Thoracic aorta (tissue), 2 donors: ENCODE data around the gene RAPGEF3. TPM values are rescaled to one million over a fixed set of nuclear protein-coding genes. Genes with fewer than 3 reads are reported as not detected.

Experiments
- ATAC-seq: fragments of 150-250 bp; one replicate; pipeline ENCODE4 v1.8.0; 2017; ENCODE audit warnings: low read depth; ENCODE audit not compliant: insufficient number of reproducible peaks, low FRiP score
- DNase-seq: peaks from one replicate; pipeline ENCODE4 v3.0.0-alpha.2; 2020; ENCODE audit warnings: low spot score
- H3K27ac ChIP-seq, 2 donors: fragments of 200-600 bp; sonication (generic); 1 replicate in 1 of 2; 2 replicates in 1 of 2; pipeline ENCODE4 v1.5.1; 2016; ENCODE audit warnings: mild to moderate bottlenecking in 2 of 2, moderate library complexity in 2 of 2
- H3K27me3 ChIP-seq: fragments of 200-600 bp; sonication (generic); replicated peaks from 2 replicates; pipeline ENCODE4 v1.6.0; 2016; ENCODE audit warnings: mild to moderate bottlenecking; ENCODE audit not compliant: insufficient read depth
- H3K36me3 ChIP-seq: fragments of 200-600 bp; sonication (generic); one replicate; pipeline ENCODE4 v1.5.1; 2016
- H3K4me1 ChIP-seq, 2 donors: fragments of 200-600 bp; sonication (generic); 1 replicate in 1 of 2; 2 replicates in 1 of 2; pipeline versions ENCODE4 v1.5.1 to v1.6.0; 2016; ENCODE audit warnings: low read depth in 2 of 2, mild to moderate bottlenecking in 1 of 2; ENCODE audit not compliant: control insufficient read depth in 1 of 2
- H3K4me3 ChIP-seq: fragments of 200-600 bp; sonication (generic); 2 replicates; pipeline ENCODE4 v1.5.1; 2016; ENCODE audit warnings: mild to moderate bottlenecking
- H3K9me3 ChIP-seq: fragments of 200-600 bp; sonication (generic); 2 replicates; pipeline ENCODE4 v1.5.1; 2016
- CTCF ChIP-seq: fragments of 200-600 bp; sonication (generic); IDR thresholded peaks from one replicate; pipeline ENCODE4 v1.5.1; 2019; ENCODE audit warnings: antibody characterized with exemption
- total RNA-seq, 2 donors: library from RNA; depleted of rRNA; stranded (reverse); fragments of >200 nt; gene quantifications; one replicate each; pipeline versions ENCODE4 v1.1.0 to v1.2.3, GENCODE V29; 2016

Gene RAPGEF3
- total RNA-seq, 2 donors from 2014 or later: 40.9 to 77.4 TPM

GRCh38 chr12:47740606-47741339 is 17.9 kb downstream of the RAPGEF3 start:
- Histone ChIP-seq H3K27me3 (no peaks in the 10 kb centered on the region), H3K27ac (no peak overlapping the region), H3K4me3 (no peak overlapping the region), H3K9me3 (no peaks in the 10 kb centered on the region), H3K36me3 (no peaks in the 10 kb centered on the region), H3K4me1 (peaks cover 29 to 44% of the 10 kb centered on the region in 2 donors)
- no peak for DNase-seq
- TF ChIP-seq CTCF: no peak
- ATAC-seq: no peak

DNA sequence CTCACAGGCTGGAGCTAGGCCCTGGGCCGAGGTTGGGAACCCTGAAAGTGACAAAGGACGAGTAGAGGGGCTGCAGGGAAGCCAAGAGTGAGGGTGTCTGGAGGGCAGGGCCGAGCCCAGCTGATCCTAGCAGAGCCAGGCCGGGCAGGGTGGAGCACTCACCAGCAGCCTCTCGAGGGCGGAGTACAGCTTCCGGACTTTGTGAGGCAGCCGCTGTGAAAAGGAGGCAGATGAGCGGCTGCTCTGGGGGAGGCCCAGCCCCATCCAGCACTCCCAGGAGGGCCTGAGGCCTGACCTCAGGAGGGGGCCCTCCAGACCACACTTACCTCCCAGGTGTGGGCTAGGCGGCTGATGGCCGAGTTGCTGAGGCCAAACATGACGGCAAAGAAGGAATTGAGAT is 18.7 kb downstream of the RAPGEF3 start:
- no peak for TF ChIP-seq CTCF
- no peak for DNase-seq
- no peak for ATAC-seq
- Histone ChIP-seq H3K4me1 (peaks cover 35 to 52% of the 10 kb centered on the region in 2 donors), H3K9me3 (no peaks in the 10 kb centered on the region), H3K27me3 (no peaks in the 10 kb centered on the region), H3K27ac (no peak overlapping the region), H3K36me3 (no peaks in the 10 kb centered on the region), H3K4me3 (no peak overlapping the region)

DNA sequence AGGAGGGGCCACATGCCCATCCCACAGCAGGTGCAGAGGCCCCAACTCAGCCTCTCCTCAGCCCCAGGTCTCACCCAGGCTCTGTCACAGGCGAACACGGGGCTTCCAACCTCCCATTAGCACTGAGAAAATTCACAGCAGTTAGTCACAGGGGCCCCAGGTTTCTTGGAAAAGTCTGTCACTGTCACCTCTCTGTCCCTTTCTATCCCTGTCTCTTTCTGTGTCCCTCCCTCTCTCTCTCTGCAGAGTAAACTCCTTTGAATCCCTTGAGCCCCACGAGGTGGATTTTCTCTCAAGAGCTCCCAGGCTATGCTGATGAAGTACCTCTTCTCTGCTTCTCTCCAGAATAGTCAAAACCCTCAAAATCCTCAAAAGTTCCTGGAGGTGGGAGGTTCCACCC is 19.4 kb downstream of the RAPGEF3 start:
- no peaks in the 10 kb centered on the region for H3K36me3 ChIP-seq
- H3K4me3 ChIP-seq: no peak overlapping the region
- no peaks in the 10 kb centered on the region for H3K9me3 ChIP-seq
- peaks cover 35 to 59% of the 10 kb centered on the region in 2 donors for H3K4me1 ChIP-seq
- H3K27ac ChIP-seq: no peak overlapping the region
- no peak for ATAC-seq
- DNase-seq: no peak
- TF ChIP-seq CTCF: no peak
- no peaks in the 10 kb centered on the region for H3K27me3 ChIP-seq

- peak overlapping the region; percentile 88 to 94 for H3K27ac ChIP-seq
- H3K36me3 ChIP-seq: no peaks in the 10 kb centered on the region
- ATAC-seq (no peak), DNase-seq (no peak)
- H3K27me3 ChIP-seq: no peaks in the 10 kb centered on the region
- H3K4me1 ChIP-seq: peaks cover 35 to 59% of the 10 kb centered on the region in 2 donors
- TF ChIP-seq CTCF: no peak
- H3K4me3 ChIP-seq: peak overlapping the region; percentile 38
- no peaks in the 10 kb centered on the region for H3K9me3 ChIP-seq
Observed at GRCh38 chr12:47737936-47738594, 20.6 kb downstream of the RAPGEF3 start.

DNA sequence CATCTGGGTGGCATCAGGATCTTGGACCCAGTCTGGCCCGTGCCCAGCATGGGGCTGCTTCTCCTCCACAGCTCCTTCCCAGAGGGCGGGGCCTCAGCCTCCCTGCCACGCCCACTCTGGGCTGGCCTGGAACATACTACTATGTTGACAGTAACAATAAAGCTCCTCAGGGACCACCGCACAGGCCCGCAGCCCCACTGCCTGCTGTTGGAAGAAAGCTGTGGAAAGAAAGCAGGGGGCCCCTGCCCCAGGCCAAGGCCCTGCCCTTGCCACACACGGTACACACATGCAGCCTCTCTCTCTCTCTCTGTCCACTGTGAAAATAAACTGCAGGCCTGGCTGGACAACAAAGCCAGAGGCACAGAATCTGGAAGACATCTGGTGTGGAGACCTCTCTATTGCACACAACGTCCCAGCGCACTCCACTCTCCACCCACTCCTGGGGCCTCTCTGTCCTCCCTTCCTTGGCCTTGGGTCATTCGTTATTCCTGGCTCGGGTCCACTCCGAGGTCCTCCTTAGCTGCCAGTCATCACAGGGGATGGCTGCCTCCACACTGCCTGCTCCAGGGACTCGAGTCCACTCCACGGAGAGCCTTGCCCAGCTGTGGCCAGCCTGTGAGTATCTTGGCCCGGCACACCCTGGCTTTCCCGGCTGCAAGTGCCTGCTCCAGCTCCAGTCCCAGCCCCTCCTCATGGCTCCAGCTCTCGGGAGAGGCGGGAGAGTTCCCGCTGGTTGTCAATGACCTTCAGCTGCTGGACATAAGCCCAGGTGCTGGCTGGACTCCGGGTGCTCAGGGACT is 21.6 kb downstream of the RAPGEF3 start:
- Histone ChIP-seq H3K4me3 (peak overlapping the region; percentile 38), H3K27me3 (no peaks in the 10 kb centered on the region), H3K9me3 (no peaks in the 10 kb centered on the region), H3K36me3 (no peaks in the 10 kb centered on the region), H3K4me1 (peaks cover 35 to 59% of the 10 kb centered on the region in 2 donors), H3K27ac (peak overlapping the region; percentile 88 to 94)
- ATAC-seq (peak; percentile 93), DNase-seq (peak; percentile 82)
- no peak for TF ChIP-seq CTCF
